Epidermal melanocyte (primary cell): ENCODE data around the gene EFEMP2.
A peak's percentile ranks its signal among the peaks of the same experiment; 100 is the strongest.

Experiments
- DNase-seq: peaks from one replicate; pipeline ENCODE4 v3.0.0; 2011; ENCODE audit warnings: low spot score; ENCODE audit not compliant: insufficient read length

The EFEMP2 gene

DNA sequence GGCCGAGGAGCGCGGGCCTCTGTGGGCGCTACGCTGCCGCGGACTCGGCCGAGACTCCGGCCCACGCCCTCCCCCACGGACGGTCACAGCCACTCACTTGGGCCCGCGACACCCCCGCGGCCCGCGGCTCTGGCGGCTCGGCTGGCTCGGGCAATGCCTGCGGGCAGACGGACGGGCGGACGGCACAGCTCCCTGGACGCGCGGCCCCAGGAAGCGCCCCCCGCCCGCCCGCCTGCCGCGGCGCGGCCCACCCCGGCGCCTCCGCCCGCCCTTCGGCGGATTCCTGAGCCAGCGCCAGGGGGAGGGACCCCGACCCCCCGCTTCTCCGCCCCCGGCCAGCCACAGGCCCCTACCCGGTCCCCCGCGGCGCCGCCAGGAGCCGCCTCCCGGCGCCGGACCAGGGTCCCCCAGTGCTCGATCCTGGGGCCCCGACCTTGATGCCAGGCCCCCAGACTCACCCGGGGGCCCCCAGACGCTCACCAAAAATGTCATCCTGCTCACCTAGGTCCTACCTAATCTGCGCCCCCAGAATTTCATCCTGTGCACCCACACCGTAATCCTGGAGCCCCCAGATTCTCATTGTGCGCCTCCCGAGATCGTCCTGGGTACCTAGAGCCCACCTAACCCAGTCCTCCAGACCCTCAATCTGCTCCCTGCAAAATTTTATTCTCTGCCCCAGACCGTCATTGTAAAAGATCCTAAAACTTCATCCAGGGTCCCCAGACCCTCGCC, at the start of gene EFEMP2:
EFEMP2 (minus strand) TSS at position 215 of the 732 bp plus-strand sequence. CDS start 446 bp downstream, outside the sequence.
- no peak for DNase-seq

DNA sequence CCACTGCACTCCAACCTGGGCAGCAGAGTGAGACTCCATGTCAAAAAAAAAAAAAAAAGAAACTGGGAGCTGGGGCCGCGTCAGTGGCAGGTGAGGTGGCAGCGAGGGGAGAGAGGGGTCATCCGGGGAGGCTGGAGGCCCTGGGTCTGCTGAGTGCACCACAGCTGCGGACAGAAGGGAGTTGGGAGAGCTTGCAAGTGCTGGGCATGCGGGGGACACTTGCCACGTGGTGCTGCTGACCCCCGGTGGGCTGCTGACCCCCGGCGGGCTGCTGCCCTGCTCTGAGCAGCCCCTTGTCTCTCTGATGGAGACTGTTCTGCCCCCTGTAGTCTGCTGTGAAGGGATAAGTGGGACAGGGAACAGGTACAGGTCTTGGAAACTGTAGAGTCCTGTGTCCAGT, 49.3 kb upstream of the EFEMP2 start:
- DNase-seq, result no peak

DNA sequence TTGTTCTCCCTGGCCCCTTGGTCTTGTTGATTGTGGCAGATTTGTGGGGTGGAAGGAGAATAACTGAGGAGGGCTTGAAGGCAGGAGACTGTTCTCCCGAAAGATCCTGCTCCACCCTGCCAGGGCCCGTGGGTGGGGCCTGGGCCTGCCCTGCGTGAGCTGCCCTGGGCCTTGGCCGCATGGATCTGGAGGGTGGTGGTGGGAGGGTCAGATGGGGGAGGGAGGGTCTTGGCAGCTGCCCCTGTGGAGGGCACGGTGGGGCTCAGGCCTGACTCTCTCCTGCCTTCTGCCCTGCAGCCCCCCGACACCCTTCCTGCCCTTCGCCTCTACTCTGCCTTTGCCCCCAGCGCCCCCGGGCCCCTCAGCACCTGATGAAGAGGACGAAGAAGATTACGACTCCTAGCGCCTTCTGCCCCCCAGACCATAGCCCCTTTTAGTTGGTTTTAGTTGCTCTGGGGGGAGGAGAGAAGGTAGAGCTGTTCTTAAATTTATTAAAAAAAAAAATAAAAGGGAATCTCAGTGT, 48.5 kb upstream of the EFEMP2 start:
- no peak for DNase-seq

DNA sequence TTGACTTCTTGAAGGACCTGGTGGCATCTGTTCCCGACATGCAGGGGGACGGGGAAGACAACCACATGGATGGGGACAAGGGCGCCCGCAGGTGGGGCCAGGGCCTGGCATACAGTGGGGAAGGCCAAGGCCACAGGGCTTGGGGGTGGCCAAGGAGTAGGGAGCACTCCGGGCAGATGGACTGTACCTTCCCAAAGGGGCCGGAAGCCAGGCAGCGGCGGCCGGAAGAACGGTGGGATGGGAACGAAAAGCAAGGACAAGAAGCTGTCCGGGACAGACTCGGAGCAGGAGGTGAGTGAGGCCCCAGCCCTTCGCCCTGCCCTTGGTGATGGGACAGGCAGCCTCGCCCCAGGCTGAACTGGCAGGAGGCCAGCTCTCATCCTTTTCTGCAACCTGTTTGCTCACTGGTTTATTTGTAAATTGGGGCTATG, 47.8 kb upstream of the EFEMP2 start:
- no peak for DNase-seq

DNA sequence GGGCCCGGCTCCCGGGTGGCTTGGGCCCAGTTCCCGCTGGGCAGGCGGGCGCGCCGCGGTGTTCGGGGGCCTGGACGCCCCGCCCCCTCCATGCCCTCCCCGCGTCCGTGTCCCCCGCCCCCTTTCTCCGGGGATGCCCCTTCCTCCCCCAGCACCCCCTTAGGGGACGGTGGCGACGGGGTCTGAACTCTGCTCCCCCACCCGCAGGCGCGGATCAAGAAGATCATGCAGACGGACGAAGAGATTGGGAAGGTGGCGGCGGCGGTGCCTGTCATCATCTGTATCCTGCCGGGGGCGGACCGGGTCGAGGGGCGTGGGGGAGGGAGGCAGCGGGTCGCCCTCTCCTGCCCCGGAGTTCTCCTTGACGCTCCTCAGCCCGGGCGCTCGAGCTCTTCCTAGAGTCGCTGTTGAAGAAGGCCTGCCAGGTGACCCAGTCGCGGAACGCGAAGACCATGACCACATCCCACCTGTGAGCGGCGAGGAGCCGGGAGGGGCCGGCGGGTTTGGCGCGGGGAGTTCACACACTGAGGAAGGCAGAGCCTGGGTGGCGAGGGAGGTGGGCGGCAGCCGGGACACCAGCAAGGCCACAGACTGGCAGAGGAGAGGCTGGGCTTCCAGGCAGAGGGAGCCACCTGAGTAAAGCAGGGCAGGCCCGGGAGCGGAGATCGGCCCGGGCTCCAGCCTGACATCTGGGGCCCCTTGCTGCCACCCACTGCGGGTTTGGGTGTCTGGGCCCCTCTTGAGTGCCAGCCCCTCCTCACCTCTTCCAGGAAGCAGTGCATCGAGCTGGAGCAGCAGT, 47.2 kb upstream of the EFEMP2 start:
- no peak for DNase-seq

DNA sequence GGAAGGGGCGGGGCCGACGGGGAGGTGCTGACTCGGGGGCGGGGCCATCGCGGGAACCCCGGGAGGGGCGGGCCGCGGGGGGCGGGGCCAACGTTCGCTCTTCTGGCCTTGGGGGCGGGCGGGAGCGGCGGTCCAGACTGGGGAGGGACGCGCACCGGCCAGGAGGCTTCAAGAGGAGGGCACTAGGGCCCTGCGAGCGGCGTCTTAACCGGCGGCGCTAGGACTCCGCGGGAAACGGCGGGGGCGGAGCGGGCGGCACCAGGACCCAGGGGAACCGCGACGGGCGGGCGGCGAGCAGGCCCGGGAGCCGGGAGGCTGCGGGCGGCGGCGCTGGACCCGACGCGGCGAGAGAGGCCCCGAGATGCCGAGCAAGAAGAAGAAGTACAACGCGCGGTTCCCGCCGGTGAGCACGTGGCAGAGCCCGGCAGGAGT, 46.6 kb upstream of the EFEMP2 start, which contains the start of gene DRAP1:
DRAP1 (plus strand) TSS at position 286 of the 432 bp plus-strand sequence; CDS start at position 362, 76 bp downstream.
- DNase-seq, result peak; percentile 86

DNA sequence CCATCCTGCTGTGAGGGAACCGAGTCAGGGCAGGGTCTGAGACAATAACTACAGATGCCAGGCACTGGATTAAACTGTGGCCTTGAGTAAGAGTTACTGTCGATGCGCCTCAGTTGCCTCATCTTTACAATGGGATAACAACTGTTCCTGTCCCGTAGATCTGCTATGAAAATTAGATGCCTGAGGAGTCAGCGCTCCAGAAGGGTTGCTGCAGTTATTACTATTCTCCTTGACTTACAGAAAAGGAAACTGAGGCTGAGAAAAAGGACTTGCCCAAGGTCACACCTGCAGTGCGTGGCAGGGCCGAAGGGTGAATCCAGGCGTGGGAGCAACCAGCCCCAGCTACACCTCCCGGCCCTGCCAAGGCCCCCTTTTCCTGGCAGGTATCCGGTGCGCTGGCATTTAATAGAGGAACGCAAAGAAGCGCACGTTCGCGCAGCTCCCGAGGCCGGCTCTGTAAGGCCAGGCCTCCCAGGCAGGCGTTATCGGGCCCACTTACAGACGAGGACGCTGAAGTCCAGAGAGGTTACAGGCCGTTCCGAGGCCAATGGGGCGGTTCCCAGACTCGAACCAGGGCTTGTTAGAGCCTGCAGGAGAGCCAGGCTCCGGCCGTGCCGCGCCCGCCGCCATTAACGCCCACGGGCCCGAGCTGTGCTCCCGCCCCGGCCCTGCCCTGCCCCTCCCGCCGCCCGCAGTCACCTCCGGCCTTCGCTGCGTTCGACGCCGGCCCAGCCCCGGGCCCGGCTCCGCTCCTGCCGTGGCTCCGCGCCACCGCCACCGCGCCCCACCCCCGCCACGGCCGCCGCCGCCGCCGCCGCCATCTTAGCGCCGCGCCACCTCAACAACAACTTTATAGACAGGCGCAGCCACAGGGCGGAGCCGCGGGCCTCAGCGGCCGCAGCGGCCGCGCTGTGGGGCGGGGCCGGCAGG, 45.9 kb upstream of the EFEMP2 start, which contains the start of gene C11orf68:
C11orf68 (minus strand) TSS at position 852 of the 930 bp plus-strand sequence; CDS start at position 821, 31 bp downstream.
- DNase-seq, result no peak

DNA sequence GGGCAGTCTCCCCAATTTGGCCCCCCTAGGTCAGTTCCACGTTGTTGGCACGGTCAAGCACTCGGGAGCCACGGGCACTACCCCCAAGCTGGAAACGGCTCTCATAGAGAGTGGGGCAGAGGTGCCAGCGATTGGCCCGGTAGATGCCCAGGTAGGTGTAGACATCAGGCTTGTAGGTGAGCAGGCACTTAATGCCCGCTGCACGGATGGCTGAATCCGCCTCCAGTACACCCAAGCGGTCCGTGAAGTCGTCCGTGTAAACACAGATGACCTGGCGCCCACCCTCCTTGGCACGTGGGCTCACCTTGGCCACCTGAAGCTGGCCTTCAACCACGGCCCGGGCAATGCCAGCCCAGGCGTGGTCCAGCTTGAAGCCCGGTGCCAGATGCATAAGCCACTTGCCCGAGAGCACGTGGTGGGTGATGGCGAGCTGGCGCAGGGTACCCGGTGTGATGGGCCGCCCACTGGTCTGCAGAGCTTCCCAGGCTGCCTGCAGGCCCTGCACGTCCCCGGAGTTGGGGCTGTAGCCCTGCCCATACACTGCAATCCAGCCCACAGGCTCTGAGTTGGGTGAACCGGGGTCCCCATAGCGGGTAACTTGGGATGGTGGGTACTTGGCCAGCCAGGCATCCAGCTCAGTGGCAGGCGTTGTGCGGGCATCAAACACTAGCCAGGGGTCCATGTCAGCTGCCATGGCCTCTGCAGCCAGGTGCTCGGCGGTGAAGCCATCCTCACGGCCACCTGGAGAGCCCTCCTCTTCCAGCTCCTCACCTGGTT, 45.0 kb upstream of the EFEMP2 start:
- DNase-seq, result no peak

DNA sequence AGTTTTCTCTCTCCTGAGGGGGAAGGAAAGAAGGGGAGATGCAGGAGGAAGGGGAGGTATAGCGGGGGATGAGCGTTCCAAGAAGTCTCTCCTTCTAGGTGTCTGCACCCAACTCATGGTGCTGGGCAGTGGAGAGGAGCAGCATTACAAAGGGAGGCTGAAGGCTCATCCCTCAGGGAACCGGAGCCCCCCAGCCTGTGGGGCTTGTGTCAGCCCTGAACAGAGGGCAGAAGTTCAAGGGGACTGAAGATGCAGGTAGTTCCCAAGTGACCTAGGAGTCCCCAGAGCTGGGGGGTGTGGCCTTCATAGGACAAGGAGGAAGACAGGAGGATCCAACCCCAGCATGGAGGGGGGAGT, 44.5 kb upstream of the EFEMP2 start:
- DNase-seq, result no peak

DNA sequence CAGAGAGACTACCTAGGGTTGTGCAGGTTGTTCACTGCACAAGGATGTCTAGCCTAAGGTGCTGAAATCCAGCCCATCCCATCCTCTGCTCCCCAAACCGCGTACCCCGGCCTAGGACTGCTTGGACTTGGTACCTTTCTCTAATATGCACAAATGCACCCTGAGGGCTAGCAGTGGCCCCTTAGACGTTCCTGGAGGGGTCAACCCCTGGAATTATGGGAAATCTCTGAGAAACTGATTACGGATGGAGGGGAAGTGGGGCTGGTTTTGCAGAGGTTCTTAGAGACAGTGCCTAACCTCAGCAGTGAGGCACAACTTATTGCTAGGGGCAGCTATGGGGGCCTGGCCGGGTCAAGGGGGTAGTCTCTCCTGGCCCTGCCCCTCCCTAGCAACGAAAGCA, 43.8 kb upstream of the EFEMP2 start:
- no peak for DNase-seq

DNA sequence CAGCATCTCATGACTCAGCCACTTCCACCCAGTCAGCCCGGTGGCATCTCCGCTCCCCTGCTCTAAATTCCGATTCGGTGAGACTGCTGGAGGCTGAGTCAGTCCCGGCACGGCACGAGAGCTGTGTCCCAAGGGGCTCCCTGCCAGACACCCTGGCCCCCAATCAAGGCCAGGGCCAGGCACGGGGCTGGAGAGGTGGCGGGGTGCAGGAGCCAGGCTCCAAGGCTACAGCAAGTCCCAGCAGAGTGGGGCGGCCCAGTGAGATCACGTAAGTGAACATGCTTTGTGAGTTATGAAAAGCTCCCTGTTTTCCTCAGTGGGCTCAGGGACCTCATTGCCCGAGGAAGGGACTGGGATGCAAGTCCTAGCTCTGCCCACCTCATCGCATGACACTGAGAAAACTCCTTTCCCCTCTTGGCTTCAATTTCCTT, 43.2 kb upstream of the EFEMP2 start:
- peak; percentile 85 for DNase-seq

DNA sequence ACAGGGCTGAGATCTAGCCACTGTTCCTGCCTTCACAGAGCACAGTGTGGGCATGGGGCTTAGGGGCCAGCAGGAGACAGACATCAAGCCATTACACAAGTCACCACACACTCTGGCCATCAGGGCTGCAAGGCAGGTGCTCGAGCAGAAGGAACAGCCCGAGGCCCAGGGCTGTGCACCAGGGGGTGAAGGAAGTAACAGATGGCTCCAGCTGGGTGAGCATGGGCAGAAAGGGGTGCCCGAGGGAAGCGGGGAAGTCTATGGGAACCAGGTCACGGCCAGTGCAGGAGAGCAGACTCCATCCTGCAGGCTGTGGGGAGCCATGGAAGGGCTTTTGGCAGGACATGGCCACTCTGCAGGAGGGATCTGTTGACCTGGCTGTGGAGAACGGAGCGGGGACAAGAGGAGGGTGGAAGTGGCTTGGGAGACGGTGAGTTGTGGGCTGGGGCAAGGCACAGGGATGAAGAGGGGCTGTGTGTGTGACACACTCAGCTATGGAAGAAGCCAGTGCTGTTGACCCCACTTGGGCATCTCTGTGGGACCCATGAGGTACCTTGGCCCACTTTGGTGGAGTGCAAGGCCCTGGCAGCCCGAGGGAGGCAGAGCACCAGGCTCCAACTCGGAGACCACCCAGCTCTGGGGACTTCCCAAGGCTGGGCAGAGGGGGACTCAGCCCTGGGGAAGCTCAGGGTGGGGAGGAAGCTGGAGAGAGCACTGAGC, 42.7 kb upstream of the EFEMP2 start:
- no peak for DNase-seq

DNA sequence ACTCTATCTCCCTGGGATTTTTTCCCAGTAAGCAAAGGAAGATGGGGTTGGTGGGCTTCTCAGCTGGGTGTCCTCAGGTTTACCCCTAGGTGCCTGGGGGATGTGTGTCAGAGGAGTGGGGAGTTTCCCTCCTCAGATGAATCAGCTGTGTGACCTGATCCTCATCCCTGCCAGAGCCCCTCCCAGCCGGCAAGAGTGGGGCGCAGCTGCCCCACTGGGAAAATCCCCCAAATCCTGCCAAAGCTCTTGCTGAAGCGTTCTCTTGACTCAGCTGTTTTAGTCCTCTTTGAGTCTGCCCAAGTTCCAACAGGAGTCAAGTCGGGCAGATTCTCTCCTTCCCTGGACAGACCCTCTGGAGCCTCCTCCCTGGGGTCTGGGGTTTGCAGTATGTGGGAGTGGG, 40.2 kb upstream of the EFEMP2 start:
- DNase-seq, result no peak

DNA sequence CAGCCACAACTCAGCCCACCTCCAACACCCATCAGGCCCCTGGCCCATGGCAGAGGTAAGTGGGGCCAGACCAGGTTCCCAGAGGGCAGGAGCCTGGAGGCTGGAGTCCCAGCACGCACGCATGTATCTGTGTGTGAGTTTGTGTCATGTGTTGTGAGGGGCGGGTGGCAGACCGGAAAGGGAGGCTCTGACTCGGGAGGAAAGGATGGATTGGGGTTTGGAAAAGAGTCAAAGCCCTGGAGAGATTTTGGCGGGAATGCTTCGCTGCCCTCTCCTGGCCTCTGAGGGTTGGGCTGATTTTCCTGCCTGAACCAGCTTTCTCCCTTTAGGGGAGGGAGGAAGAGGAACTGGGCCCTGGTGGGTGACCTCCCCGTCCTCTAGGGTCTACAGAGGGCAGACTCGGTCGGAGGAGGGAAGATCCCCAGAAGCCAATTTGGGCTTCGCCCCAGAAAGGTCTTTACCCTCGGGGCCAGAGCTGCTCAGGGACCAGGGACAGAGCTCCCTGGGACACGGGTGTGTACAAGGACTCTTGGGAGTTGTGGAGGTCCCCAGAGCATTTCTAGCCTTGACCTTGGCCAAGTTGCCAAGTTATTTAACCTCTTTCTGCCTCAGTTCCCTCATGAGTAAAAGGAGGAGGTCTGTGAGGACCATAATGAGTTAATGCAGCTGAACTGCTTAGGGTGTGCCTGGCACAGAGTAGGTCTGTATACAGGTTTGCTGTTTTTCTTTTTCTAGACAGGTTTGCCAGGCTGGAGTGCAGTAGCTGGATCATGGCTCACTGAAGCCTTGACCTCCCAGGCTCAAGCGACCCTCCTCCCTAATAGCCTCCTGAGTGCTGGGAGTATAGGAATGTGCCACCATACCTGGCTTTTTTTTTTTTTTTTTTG, 39.3 kb upstream of the EFEMP2 start:
- DNase-seq, result peak; percentile 89

DNA sequence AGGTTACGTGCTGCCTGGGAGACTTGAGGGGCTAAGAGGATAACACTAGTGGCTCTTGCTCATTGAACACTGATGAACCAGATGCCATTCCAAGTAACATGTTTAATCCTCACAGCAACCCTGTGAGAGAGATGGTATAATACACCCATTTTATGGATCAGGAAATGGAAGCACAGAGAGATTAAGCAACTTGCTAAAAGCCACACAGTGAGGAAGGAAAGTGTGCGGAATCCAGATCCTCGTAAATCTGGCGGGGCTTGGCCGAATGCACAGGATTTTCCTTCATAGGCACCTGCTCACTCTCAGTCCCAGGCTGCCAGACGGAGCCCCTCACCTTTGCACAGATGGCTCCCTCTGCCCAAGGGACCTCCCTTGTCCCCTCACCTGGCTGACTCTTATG, 35.3 kb upstream of the EFEMP2 start:
- DNase-seq, result no peak

DNA sequence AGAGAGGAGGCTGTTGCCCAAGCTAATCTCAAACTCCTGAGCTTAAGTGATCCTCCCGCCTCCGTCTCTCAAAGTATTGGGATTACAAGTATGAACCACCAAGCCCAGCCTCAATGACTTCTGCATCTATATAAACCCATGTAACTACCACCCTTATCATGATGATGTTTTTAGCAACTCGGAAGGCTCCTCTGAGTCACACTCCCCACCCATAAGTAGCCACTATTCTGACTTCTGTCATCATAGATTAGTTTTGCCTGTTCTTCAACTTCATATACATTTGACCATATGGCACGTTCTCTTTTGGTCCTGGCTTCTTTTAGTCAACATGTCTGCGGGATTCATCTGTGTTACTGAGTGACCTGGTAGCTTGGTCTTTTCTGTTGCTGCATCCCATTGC, 34.0 kb upstream of the EFEMP2 start:
- no peak for DNase-seq

DNA sequence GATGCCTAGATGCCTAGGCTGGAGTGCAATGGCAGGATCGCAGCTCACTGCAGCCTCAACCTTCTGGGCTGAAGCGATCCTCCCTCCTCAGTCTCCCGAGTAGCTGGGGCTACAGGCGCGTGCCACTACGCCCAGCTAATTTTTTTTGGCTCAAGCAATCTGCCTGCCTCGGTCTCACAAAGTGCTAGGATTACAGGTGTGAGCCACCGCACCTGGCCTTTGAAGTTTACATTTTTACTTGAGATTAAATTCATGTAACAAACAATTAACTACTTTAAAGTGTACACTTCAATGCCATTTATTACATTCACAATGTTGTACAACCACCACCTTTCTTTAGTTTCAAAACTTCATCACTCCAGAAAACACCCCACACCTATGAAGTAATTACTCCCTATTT, 31.1 kb upstream of the EFEMP2 start:
- no peak for DNase-seq

DNA sequence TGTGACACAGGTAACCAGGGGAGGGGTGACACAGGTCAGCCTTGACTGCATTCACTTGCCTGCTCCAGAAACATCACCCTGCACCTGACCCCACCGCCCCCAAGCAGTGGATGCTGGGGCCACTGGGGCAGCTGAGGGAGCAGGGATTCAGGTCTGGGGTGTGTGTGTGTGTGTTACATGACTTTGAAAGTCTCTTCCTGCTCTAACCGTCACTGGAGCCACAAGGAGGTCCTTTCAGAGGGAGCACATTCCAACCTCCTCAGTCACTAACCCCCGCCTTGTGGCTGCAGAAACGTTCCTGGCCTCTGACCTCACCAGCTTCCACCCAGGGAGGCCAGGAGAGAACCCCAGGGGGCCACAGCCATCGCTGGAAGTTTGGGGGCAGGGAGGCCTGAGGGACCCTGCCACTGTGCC, 30.5 kb upstream of the EFEMP2 start:
- peak; percentile 37 for DNase-seq

DNA sequence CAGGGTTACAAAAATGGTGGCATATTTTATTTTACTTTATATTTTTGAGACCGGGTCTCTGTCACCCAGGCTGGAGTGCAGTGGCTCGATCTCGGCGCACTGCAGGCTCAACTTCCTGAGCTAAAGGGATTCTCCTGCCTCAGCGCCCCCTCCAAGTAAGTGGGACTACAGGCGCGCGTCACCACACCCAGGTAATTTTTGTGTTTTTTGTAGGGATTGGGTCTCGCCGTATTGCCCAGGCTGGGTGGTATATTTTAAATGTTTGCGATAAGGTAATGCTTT, 28.2 kb upstream of the EFEMP2 start:
- no peak for DNase-seq
